ENCODE measurements around the gene SMOC2. TPM values are rescaled to one million over a fixed set of nuclear protein-coding genes. Genes with fewer than 3 reads are reported as not detected.

Gene SMOC2
- total and polyA plus RNA-seq, 2 of the 4 experiments (the other 2 are of a cell fraction), result not detected

DNA sequence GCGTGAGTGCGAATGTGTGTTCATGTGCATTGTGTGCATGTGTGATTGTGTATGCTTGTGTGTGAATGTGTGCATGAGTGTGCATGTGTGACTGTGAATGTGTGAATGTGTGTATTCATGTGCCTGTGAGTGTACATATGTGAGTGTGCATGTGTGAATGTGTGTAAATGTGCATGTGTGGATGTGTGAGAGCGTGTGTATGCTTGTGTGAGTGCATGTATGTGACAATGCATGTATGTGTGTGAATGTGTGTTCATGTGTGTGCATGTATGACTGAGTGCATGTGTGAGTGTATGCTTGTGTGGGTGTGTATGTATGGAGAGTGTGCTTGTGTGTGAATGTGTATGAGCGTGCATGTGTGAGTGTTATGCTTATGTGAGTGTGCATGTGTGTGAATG, 77.4 kb downstream of the SMOC2 start:
- H2AK9ac ChIP-seq (replicated peaks; ENCODE audit: low read depth, low read length, poor library complexity), result no peak overlapping the region
- BruUV-seq (replicated peaks), result no TSS peak
- no peak for ATAC-seq (ENCODE audit: low read depth)
- no peak overlapping the region for H3K4me2 ChIP-seq (ENCODE audit: low read depth, low read length)
- H2AFZ ChIP-seq (replicated peaks; ENCODE audit: low read length, poor library complexity), result peak overlapping the region; percentile 33
- no peak overlapping the region for H3K18ac ChIP-seq (ENCODE audit: low read depth, low read length)
- no peak overlapping the region for H4K91ac ChIP-seq (ENCODE audit: insufficient read depth, low read depth, low read length)
- no peaks in the 10 kb centered on the region for H3K4me1 ChIP-seq (ENCODE audit: control insufficient read depth, insufficient read depth, low read length)
- no peak overlapping the region for H3K56ac ChIP-seq (ENCODE audit: extremely low read depth, insufficient read depth, low read length)
- dilution Hi-C loops (cut with HindIII; ENCODE audit: low sequenced_read_pairs, unreplicated experiment) (no loop called here), intact Hi-C loops (cut with micrococcal nuclease) (no loop called here), in situ Hi-C loops (cut with MboI; ENCODE audit: low sequenced_read_pairs) (no loop called here)
- TF ChIP-seq POLR2A (IDR thresholded peaks at IDR 0.05; ENCODE audit: low read depth, low read length) (no peak), NFE2L2 (IDR thresholded peaks at IDR 0.05; ENCODE audit: low read depth, low read length) (no peak), BHLHE40 (IDR thresholded peaks at IDR 0.05; ENCODE audit: low read depth, low read length) (no peak), FOS (IDR thresholded peaks at IDR 0.05; ENCODE audit: low read depth, low read length) (no peak), CEBPB (IDR thresholded peaks at IDR 0.05; ENCODE audit: low read depth, low read length) (no peak), RCOR1 (IDR thresholded peaks at IDR 0.05; ENCODE audit: insufficient replicate concordance, low read length) (no peak), CHD1 (IDR thresholded peaks at IDR 0.05; ENCODE audit: low read depth, low read length) (no peak), RAD21 (IDR thresholded peaks at IDR 0.05; ENCODE audit: low read length) (no peak), RFX5 (IDR thresholded peaks at IDR 0.05; ENCODE audit: low read depth, low read length) (no peak), MAFK (IDR thresholded peaks at IDR 0.05; ENCODE audit: low read depth, low read length) (no peak), MAZ (IDR thresholded peaks at IDR 0.05; ENCODE audit: borderline replicate concordance, low read depth, low read length) (no peak)
- TF ChIP-seq, protein P1, sequence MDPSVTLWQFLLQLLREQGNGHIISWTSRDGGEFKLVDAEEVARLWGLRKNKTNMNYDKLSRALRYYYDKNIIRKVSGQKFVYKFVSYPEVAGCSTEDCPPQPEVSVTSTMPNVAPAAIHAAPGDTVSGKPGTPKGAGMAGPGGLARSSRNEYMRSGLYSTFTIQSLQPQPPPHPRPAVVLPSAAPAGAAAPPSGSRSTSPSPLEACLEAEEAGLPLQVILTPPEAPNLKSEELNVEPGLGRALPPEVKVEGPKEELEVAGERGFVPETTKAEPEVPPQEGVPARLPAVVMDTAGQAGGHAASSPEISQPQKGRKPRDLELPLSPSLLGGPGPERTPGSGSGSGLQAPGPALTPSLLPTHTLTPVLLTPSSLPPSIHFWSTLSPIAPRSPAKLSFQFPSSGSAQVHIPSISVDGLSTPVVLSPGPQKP (IDR thresholded peaks at IDR 0.05; ENCODE audit: borderline replicate concordance, low read depth, low read length), result no peak
- TF ChIP-seq, protein P2, sequence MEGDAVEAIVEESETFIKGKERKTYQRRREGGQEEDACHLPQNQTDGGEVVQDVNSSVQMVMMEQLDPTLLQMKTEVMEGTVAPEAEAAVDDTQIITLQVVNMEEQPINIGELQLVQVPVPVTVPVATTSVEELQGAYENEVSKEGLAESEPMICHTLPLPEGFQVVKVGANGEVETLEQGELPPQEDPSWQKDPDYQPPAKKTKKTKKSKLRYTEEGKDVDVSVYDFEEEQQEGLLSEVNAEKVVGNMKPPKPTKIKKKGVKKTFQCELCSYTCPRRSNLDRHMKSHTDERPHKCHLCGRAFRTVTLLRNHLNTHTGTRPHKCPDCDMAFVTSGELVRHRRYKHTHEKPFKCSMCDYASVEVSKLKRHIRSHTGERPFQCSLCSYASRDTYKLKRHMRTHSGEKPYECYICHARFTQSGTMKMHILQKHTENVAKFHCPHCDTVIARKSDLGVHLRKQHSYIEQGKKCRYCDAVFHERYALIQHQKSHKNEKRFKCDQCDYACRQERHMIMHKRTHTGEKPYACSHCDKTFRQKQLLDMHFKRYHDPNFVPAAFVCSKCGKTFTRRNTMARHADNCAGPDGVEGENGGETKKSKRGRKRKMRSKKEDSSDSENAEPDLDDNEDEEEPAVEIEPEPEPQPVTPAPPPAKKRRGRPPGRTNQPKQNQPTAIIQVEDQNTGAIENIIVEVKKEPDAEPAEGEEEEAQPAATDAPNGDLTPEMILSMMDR (conservative IDR thresholded peaks at IDR 0.05; ENCODE audit: low read depth, low read length), result no peak
- TF ChIP-seq, protein P3, sequence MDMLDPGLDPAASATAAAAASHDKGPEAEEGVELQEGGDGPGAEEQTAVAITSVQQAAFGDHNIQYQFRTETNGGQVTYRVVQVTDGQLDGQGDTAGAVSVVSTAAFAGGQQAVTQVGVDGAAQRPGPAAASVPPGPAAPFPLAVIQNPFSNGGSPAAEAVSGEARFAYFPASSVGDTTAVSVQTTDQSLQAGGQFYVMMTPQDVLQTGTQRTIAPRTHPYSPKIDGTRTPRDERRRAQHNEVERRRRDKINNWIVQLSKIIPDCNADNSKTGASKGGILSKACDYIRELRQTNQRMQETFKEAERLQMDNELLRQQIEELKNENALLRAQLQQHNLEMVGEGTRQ (IDR thresholded peaks at IDR 0.05; ENCODE audit: low read depth, low read length), result no peak
- ChIA-PET CTCF (no interaction called here), POLR2A (ENCODE audit: unreplicated experiment) (no interaction called here)
- no peak overlapping the region for H4K8ac ChIP-seq (ENCODE audit: low read depth in 2 of 2, low read length in 2 of 2)
- no peak overlapping the region for H2BK15ac ChIP-seq (ENCODE audit: low read depth, low read length)
- no peaks in the 10 kb centered on the region for H3K36me3 ChIP-seq (ENCODE audit: control insufficient read depth, insufficient read depth, low read length)
- H2BK5ac ChIP-seq (ENCODE audit: low read depth, low read length, poor library complexity, severe bottlenecking), result no peak overlapping the region
- H3K4me3 ChIP-seq (ENCODE audit: insufficient read depth, low read depth, low read length), result no peak overlapping the region
- no peak overlapping the region for H2AK5ac ChIP-seq (ENCODE audit: low read depth, low read length)
- 61% methylated on average over 4 of the region's 4 CpGs; no CpG with 5 or more reads in 1 of the 2 experiments for WGBS, 2 experiments (ENCODE audit: extremely low coverage in 2 of 2, insufficient read length in 1 of 2)
- peaks cover 55% of the 10 kb centered on the region for H3K9me3 ChIP-seq (ENCODE audit: control insufficient read depth, insufficient read depth, low read length)
- DNase-seq, result no peak
- H3K79me1 ChIP-seq (ENCODE audit: low read depth in 1 of 2, low read length in 2 of 2), result no peaks in the 10 kb centered on the region
- no peaks in the 10 kb centered on the region for H3K9me1 ChIP-seq (ENCODE audit: insufficient read depth, low read length)
- H4K5ac ChIP-seq (ENCODE audit: low read depth, low read length), result no peak overlapping the region
- no peak overlapping the region for H3K4ac ChIP-seq (ENCODE audit: low read depth, low read length)
- H3K9ac ChIP-seq (ENCODE audit: low read depth, low read length), result no peak overlapping the region
- H3K27me3 ChIP-seq (ENCODE audit: control insufficient read depth, insufficient read depth, low read length), result no peaks in the 10 kb centered on the region
- H2BK120ac ChIP-seq (ENCODE audit: low read depth, low read length), result no peak overlapping the region
- no peaks in the 10 kb centered on the region for H4K20me1 ChIP-seq (ENCODE audit: insufficient read depth, low read length)
- H3K14ac ChIP-seq (replicated peaks; ENCODE audit: low read depth, low read length), result no peak overlapping the region
- H3K23ac ChIP-seq (ENCODE audit: low read depth, low read length), result no peak overlapping the region
- H3K27ac ChIP-seq (ENCODE audit: insufficient read depth, low read length), result no peak overlapping the region
- no peak overlapping the region for H2BK20ac ChIP-seq (ENCODE audit: low read depth, low read length)

All from IMR-90 (cell line).